WTC11 (cell line): ENCODE measurements around the gene SKA2. TPM values are rescaled to one million over a fixed set of nuclear protein-coding genes. Genes with fewer than 3 reads are reported as not detected.

Experiments used
- ATAC-seq: fragments of 200-7000 bp; cut with Tn5 transposase; 2 replicates; pipeline ENCODE4 v1.10.0; 2021; ENCODE audit warnings: mild to moderate bottlenecking, moderate library complexity
- CTCF ChIA-PET: fragments of 300-600 bp; sonication (Branson Sonifier 250); formaldehyde crosslinking; loops from one replicate; lab custom pipeline; 2021; ENCODE audit warnings: antibody characterized with exemption; lab: Charles Lee
- POLR2A ChIA-PET: fragments of 350-600 bp; sonication (Branson Sonifier 250); formaldehyde crosslinking; loops from one replicate; lab custom pipeline; 2021; ENCODE audit warnings: antibody characterized with exemption; lab: Charles Lee
- DNase-seq: peaks from one replicate; pipeline ENCODE4 v3.0.0; 2021; ENCODE audit warnings: low spot score
- H3K27ac Mint-ChIP-seq: 2 replicates; pipeline ENCODE4 v1.8.0; 2021; ENCODE audit warnings: mixed read lengths
- H3K27me3 Mint-ChIP-seq: 2 replicates; pipeline ENCODE4 v1.8.0; 2021; ENCODE audit warnings: low read depth, mild to moderate bottlenecking, moderate library complexity, mixed read lengths
- H3K36me3 Mint-ChIP-seq: 2 replicates; pipeline ENCODE4 v1.8.0; 2021; ENCODE audit warnings: mixed read lengths
- H3K4me1 Mint-ChIP-seq: 2 replicates; pipeline ENCODE4 v1.8.0; 2022; ENCODE audit warnings: mixed read lengths
- H3K4me3 Mint-ChIP-seq: 2 replicates; pipeline ENCODE4 v1.8.0; 2021; ENCODE audit warnings: mild to moderate bottlenecking, moderate library complexity, mixed read lengths
- H3K9me3 Mint-ChIP-seq: 2 replicates; pipeline ENCODE4 v1.8.0; 2021; ENCODE audit warnings: mixed read lengths
- CBFB ChIP-seq: sonication (generic); formaldehyde crosslinking; IDR thresholded peaks from 2 replicates; pipeline ENCODE4 v1.8.1; 2022; ENCODE audit warnings: mild to moderate bottlenecking, low read depth, missing genetic modification reagents
- FOXK1 ChIP-seq: sonication (generic); formaldehyde crosslinking; IDR thresholded peaks from 2 replicates; pipeline ENCODE4 v1.8.0; 2022; ENCODE audit warnings: mild to moderate bottlenecking, moderate library complexity, missing genetic modification reagents
- HMGA2 ChIP-seq: fragments of 250-450 bp; sonication (Bioruptor Pico); IDR thresholded peaks from 2 replicates; pipeline ENCODE4 v1.4.0; 2021; ENCODE audit warnings: mild to moderate bottlenecking, moderate library complexity
- IRF2 ChIP-seq: sonication (generic); formaldehyde crosslinking; IDR thresholded peaks from 2 replicates; pipeline ENCODE4 v1.8.0; 2022; ENCODE audit warnings: low read depth, missing genetic modification reagents, borderline replicate concordance
- KAT7 ChIP-seq: sonication (generic); formaldehyde crosslinking; IDR thresholded peaks from 2 replicates; pipeline ENCODE4 v1.8.1; 2023; ENCODE audit warnings: missing genetic modification reagents, mild to moderate bottlenecking, borderline replicate concordance
- RELA ChIP-seq: sonication (generic); formaldehyde crosslinking; IDR thresholded peaks from 2 replicates; pipeline ENCODE4 v1.8.1; 2022; ENCODE audit warnings: missing genetic modification reagents, mild to moderate bottlenecking, borderline replicate concordance
- SP1 ChIP-seq: sonication (generic); formaldehyde crosslinking; conservative IDR thresholded peaks from 2 replicates; pipeline ENCODE4 v1.8.1; 2022; ENCODE audit warnings: missing genetic modification reagents
- TCF7 ChIP-seq: sonication (generic); formaldehyde crosslinking; IDR thresholded peaks from 2 replicates; pipeline ENCODE4 v1.8.0; 2022; ENCODE audit warnings: mild to moderate bottlenecking, low read depth, missing genetic modification reagents, moderate library complexity
- TEAD1 ChIP-seq: sonication (generic); formaldehyde crosslinking; IDR thresholded peaks from 2 replicates; pipeline ENCODE4 v1.8.0; 2022; ENCODE audit warnings: mild to moderate bottlenecking, missing genetic modification reagents
- ZNF232 ChIP-seq: sonication (generic); formaldehyde crosslinking; IDR thresholded peaks from 2 replicates; pipeline ENCODE4 v1.8.0; 2022; ENCODE audit warnings: mild to moderate bottlenecking, missing genetic modification reagents
- ZNF671 ChIP-seq: fragments of 250-450 bp; sonication (Bioruptor Pico); IDR thresholded peaks from 2 replicates; pipeline ENCODE4 v1.8.0; 2021; ENCODE audit warnings: mild to moderate bottlenecking
- total RNA-seq: library from RNA; stranded (reverse); gene quantifications from 3 replicates; pipeline ENCODE4 v1.2.3, GENCODE V29; 2021
- TF ChIP-seq, protein P1 (sequence below): sonication (generic); formaldehyde crosslinking; IDR thresholded peaks from 2 replicates; pipeline ENCODE4 v1.8.0; 2022; ENCODE audit warnings: mild to moderate bottlenecking, missing genetic modification reagents
- TF ChIP-seq, protein P2 (sequence below): sonication (generic); formaldehyde crosslinking; IDR thresholded peaks from 2 replicates; pipeline ENCODE4 v1.8.0; 2023; ENCODE audit warnings: missing genetic modification reagents
- TF ChIP-seq, protein P3 (sequence below): fragments of 250-450 bp; sonication (Bioruptor Pico); IDR thresholded peaks from 2 replicates; pipeline ENCODE4 v1.9.0; 2021; ENCODE audit warnings: mild to moderate bottlenecking
- TF ChIP-seq, protein P4 (sequence below): sonication (generic); formaldehyde crosslinking; IDR thresholded peaks from 2 replicates; pipeline ENCODE4 v1.8.0; 2023; ENCODE audit warnings: missing genetic modification reagents, mild to moderate bottlenecking, borderline replicate concordance
- TF ChIP-seq, protein P5 (sequence below): sonication (generic); formaldehyde crosslinking; IDR thresholded peaks from 2 replicates; pipeline ENCODE4 v1.8.1; 2023; ENCODE audit warnings: mild to moderate bottlenecking, moderate library complexity, missing genetic modification reagents
- TF ChIP-seq, protein P6 (sequence below): sonication (generic); formaldehyde crosslinking; IDR thresholded peaks from 2 replicates; pipeline ENCODE4 v1.8.1; 2023; ENCODE audit warnings: mild to moderate bottlenecking, missing genetic modification reagents, moderate library complexity
- TF ChIP-seq, protein P7 (sequence below): sonication (generic); formaldehyde crosslinking; IDR thresholded peaks from 2 replicates; pipeline ENCODE4 v1.8.1; 2022; ENCODE audit warnings: mild to moderate bottlenecking, missing genetic modification reagents, moderate library complexity, borderline replicate concordance
- TF ChIP-seq, protein P8 (sequence below): fragments of 250-450 bp; sonication (Bioruptor Pico); IDR thresholded peaks from 2 replicates; pipeline ENCODE4 v1.9.0; 2021; ENCODE audit warnings: moderate library complexity, mild to moderate bottlenecking, inconsistent platforms, borderline replicate concordance

Gene SKA2
- total RNA-seq, 1 experiment from 2014 or later = 80.0 TPM

DNA sequence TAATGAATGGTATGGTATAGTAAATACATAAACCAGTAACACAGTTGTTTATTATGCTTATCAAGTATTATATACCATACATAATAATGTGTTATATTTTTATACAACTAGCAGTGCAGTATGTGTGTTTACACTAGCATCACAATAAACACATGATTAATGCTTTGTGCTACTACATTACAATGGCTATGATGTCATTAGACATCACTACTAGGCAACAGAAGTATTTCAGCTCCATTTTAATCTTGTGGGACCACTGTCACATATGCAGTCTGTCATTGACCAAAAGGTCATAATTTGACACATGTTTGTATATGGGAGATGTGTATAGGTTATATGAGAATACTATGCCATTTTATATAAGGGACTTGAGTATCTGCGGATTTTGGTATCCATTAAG lies 81.0 kb downstream of the SKA2 start:
- POLR2A ChIA-PET = no interaction called here
- DNase-seq = no peak
- H3K27me3 Mint-ChIP-seq = no peaks in the 10 kb centered on the region
- H3K4me1 Mint-ChIP-seq = no peaks in the 10 kb centered on the region
- TF ChIP-seq ZNF671 (CRISPR knock-in tag) = no peak
- TF ChIP-seq RELA (CRISPR knock-in tag) = no peak
- no peak for TF ChIP-seq IRF2 (CRISPR knock-in tag)
- TF ChIP-seq, protein P1, sequence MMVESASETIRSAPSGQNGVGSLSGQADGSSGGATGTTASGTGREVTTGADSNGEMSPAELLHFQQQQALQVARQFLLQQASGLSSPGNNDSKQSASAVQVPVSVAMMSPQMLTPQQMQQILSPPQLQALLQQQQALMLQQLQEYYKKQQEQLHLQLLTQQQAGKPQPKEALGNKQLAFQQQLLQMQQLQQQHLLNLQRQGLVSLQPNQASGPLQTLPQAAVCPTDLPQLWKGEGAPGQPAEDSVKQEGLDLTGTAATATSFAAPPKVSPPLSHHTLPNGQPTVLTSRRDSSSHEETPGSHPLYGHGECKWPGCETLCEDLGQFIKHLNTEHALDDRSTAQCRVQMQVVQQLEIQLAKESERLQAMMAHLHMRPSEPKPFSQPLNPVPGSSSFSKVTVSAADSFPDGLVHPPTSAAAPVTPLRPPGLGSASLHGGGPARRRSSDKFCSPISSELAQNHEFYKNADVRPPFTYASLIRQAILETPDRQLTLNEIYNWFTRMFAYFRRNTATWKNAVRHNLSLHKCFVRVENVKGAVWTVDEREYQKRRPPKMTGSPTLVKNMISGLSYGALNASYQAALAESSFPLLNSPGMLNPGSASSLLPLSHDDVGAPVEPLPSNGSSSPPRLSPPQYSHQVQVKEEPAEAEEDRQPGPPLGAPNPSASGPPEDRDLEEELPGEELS (CRISPR knock-in tag) = no peak
- TF ChIP-seq, protein P2, sequence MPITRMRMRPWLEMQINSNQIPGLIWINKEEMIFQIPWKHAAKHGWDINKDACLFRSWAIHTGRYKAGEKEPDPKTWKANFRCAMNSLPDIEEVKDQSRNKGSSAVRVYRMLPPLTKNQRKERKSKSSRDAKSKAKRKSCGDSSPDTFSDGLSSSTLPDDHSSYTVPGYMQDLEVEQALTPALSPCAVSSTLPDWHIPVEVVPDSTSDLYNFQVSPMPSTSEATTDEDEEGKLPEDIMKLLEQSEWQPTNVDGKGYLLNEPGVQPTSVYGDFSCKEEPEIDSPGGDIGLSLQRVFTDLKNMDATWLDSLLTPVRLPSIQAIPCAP (CRISPR knock-in tag) = no peak
- no peak for TF ChIP-seq TCF7 (CRISPR knock-in tag)
- TF ChIP-seq ZNF232 (CRISPR knock-in tag) = no peak
- TF ChIP-seq CBFB (CRISPR knock-in tag) = no peak
- TF ChIP-seq, protein P3, sequence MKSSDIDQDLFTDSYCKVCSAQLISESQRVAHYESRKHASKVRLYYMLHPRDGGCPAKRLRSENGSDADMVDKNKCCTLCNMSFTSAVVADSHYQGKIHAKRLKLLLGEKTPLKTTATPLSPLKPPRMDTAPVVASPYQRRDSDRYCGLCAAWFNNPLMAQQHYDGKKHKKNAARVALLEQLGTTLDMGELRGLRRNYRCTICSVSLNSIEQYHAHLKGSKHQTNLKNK (CRISPR knock-in tag) = no peak
- no peak for TF ChIP-seq FOXK1
- TF ChIP-seq, protein P4, sequence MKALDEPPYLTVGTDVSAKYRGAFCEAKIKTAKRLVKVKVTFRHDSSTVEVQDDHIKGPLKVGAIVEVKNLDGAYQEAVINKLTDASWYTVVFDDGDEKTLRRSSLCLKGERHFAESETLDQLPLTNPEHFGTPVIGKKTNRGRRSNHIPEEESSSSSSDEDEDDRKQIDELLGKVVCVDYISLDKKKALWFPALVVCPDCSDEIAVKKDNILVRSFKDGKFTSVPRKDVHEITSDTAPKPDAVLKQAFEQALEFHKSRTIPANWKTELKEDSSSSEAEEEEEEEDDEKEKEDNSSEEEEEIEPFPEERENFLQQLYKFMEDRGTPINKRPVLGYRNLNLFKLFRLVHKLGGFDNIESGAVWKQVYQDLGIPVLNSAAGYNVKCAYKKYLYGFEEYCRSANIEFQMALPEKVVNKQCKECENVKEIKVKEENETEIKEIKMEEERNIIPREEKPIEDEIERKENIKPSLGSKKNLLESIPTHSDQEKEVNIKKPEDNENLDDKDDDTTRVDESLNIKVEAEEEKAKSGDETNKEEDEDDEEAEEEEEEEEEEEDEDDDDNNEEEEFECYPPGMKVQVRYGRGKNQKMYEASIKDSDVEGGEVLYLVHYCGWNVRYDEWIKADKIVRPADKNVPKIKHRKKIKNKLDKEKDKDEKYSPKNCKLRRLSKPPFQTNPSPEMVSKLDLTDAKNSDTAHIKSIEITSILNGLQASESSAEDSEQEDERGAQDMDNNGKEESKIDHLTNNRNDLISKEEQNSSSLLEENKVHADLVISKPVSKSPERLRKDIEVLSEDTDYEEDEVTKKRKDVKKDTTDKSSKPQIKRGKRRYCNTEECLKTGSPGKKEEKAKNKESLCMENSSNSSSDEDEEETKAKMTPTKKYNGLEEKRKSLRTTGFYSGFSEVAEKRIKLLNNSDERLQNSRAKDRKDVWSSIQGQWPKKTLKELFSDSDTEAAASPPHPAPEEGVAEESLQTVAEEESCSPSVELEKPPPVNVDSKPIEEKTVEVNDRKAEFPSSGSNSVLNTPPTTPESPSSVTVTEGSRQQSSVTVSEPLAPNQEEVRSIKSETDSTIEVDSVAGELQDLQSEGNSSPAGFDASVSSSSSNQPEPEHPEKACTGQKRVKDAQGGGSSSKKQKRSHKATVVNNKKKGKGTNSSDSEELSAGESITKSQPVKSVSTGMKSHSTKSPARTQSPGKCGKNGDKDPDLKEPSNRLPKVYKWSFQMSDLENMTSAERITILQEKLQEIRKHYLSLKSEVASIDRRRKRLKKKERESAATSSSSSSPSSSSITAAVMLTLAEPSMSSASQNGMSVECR (CRISPR knock-in tag) = no peak
- TF ChIP-seq TEAD1 (CRISPR knock-in tag) = no peak
- TF ChIP-seq, protein P5, sequence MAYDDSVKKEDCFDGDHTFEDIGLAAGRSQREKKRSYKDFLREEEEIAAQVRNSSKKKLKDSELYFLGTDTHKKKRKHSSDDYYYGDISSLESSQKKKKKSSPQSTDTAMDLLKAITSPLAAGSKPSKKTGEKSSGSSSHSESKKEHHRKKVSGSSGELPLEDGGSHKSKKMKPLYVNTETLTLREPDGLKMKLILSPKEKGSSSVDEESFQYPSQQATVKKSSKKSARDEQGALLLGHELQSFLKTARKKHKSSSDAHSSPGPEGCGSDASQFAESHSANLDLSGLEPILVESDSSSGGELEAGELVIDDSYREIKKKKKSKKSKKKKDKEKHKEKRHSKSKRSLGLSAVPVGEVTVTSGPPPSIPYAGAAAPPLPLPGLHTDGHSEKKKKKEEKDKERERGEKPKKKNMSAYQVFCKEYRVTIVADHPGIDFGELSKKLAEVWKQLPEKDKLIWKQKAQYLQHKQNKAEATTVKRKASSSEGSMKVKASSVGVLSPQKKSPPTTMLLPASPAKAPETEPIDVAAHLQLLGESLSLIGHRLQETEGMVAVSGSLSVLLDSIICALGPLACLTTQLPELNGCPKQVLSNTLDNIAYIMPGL (CRISPR knock-in tag) = no peak
- no peak for TF ChIP-seq SP1 (CRISPR knock-in tag)
- TF ChIP-seq, protein P6, sequence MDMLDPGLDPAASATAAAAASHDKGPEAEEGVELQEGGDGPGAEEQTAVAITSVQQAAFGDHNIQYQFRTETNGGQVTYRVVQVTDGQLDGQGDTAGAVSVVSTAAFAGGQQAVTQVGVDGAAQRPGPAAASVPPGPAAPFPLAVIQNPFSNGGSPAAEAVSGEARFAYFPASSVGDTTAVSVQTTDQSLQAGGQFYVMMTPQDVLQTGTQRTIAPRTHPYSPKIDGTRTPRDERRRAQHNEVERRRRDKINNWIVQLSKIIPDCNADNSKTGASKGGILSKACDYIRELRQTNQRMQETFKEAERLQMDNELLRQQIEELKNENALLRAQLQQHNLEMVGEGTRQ (CRISPR knock-in tag) = no peak
- TF ChIP-seq, protein P7, sequence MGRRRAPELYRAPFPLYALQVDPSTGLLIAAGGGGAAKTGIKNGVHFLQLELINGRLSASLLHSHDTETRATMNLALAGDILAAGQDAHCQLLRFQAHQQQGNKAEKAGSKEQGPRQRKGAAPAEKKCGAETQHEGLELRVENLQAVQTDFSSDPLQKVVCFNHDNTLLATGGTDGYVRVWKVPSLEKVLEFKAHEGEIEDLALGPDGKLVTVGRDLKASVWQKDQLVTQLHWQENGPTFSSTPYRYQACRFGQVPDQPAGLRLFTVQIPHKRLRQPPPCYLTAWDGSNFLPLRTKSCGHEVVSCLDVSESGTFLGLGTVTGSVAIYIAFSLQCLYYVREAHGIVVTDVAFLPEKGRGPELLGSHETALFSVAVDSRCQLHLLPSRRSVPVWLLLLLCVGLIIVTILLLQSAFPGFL = no peak
- no peak for TF ChIP-seq KAT7 (CRISPR knock-in tag)
- TF ChIP-seq, protein P8, sequence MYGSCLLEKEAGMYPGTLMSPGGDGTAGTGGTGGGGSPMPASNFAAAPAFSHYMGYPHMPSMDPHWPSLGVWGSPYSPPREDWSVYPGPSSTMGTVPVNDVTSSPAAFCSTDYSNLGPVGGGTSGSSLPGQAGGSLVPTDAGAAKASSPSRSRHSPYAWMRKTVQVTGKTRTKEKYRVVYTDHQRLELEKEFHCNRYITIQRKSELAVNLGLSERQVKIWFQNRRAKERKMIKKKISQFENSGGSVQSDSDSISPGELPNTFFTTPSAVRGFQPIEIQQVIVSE (CRISPR knock-in tag) = no peak
- TF ChIP-seq HMGA2 (CRISPR knock-in tag) = no peak
- TF ChIP-seq, all 79 proteins: peak for 0
- Mint-ChIP-seq H3K4me3 (no peak overlapping the region), H3K27ac (no peak overlapping the region), H3K9me3 (no peaks in the 10 kb centered on the region), H3K36me3 (peaks cover 51% of the 10 kb centered on the region)
- ATAC-seq = no peak
- CTCF ChIA-PET = no interaction called here
